ELR (cell line): Measurements from ENCODE around the gene ZC2HC1C.
"Not testable (repeated sequence)": the region's sequence is repeated elsewhere in the genome, so short reads cannot be mapped to it uniquely, and the experiment has no call there.

Experiments used
- DNase-seq: peaks from one replicate; pipeline ENCODE4 v3.0.0-alpha.2; 2015; ENCODE audit warnings: low read depth

ZC2HC1C gene

GRCh38 chr14:75094896-75095295 lies 25.5 kb downstream of the ZC2HC1C start:
- DNase-seq, result no peak

DNA sequence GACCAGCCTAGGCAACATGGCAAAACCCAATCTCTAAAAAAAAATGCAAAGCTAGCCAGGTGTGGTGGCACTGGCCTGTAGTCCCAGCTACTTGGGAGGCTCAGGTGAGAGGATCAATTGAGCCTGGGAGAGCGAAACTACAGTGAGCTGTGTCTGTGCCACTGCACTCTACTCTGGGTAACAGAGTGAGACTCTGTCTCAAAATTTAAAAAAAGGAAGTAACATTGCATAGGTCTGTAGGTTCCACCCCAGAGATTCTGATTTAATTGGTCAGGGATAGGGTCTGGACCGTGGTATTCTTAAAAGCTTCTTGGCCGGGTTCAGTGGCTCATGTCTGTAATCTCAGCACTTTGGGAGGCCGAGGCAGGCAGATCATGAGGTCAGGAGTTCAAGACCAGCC lies 26.2 kb downstream of the ZC2HC1C start:
- no peak for DNase-seq

DNA sequence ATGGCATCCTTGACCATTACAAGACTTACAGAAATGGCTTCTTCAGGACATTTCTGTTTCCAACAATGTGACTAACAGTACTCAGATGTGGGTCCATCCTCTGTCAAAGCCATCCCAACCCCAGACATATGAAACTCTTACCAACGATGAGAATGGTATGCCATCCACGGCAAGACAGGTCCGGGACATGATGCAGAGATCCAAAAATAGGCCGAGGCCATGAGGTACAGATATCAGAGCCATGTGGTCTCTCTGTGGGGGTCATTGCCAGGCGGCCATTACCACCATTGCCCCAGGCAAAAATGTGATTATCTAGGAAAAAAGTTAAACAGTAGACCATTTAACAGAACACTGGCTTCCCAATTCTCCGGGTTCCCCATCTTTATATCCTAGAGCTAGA lies 27.5 kb downstream of the ZC2HC1C start:
- DNase-seq, result no peak

GRCh38 chr14:75098212-75098611 lies 28.8 kb downstream of the ZC2HC1C start:
- no peak for DNase-seq

- DNase-seq, result no peak
Measured at GRCh38 chr14:75098682-75099081, 29.2 kb downstream of the ZC2HC1C start.

DNA sequence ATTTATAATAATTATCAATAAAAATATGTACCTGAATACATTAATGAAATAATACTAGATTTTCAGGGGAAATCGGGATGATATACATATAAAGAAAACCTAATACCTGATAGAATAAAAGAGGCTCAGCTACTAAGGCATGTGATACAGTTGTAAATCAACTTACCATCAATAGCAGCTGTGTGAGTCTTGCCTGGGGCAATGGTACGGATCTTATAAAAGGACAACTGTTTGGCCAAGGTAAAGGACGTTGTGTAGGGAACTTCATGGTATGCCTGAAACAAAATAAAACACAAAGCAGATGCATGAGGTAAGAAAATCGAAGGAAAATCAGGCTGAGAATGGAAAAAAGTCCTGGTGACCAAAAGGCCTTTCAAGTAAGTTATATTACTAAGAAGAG lies 32.0 kb downstream of the ZC2HC1C start:
- no peak for DNase-seq

GRCh38 chr14:75107186-75107585 lies 37.7 kb downstream of the ZC2HC1C start:
- DNase-seq, result no peak

GRCh38 chr14:75109877-75110276 lies 40.4 kb downstream of the ZC2HC1C start:
- DNase-seq, result no peak

DNA sequence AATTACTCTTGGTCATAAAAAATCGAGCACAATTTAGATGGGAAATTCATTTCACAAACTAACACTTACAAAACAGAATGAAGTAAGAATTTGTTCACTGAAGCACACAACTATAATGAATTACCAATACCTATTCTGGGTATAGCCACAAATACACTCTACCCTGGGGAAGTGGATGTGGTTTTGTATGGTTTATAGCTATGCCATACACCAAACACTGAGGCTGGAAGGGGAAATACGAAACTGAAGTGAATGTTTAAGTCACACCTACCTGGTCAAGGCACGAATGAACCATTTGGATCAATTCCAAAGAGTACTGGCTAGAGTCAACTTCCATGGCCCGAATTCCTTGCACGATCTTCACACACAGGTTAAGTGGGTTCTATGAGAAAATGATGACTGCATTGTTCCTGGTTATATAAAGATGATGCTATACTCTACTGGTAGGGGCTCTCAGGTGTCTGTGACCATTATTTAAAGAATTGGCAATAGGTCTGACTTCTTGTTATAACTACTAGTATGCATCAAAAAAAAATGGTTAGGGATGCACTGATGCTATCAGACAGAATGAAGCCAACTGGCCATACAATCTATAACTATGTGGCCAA lies 44.6 kb downstream of the ZC2HC1C start:
- no peak for DNase-seq

GRCh38 chr14:75119056-75119455 lies 49.6 kb downstream of the ZC2HC1C start:
- peak; percentile 60 for DNase-seq

- DNase-seq, result no peak
Measured at GRCh38 chr14:75120541-75121291, 51.3 kb downstream of the ZC2HC1C start.

GRCh38 chr14:75121552-75121951 lies 52.1 kb downstream of the ZC2HC1C start:
- no peak for DNase-seq

DNA sequence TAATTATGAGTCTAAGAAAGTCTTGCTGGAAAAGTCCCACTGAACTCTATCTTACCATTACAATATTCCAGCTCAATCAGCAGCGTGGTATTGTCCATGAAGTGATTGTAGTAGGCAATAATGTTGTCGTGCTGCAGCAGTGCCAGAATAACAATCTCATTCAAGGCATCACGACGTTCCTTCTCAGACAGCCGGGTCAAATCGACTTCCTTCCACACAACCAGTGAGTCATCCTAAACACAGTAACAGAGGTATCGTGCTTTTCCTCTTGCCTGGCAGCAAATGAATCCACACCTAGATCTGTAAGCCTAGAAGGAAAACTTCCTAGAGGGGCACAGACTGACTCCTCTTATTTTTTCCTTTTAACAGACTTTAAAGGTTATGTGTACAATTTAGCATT lies 54.5 kb downstream of the ZC2HC1C start:
- peak; percentile 91 for DNase-seq

DNA sequence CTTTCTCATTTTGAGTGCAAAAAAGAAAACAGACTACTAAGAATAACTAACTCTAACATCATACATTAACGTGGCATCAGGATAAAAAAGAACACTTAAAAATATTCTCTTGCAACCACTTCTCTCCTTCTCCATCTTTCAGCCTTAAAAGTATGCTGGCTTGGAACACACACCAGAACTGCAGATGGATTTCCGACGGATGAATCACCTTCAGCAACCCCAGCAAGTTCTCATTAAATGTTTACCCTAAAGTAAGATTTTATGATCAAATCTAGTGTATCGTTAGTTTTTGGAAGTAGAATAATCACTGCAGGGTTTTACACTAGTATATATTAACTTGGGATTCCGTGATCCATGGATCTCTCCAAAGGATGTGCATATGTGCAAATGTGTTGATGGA lies 56.2 kb downstream of the ZC2HC1C start:
- peak; percentile 74 for DNase-seq

GRCh38 chr14:75126121-75126544 lies 56.7 kb downstream of the ZC2HC1C start:
- peak; percentile 38 for DNase-seq

DNA sequence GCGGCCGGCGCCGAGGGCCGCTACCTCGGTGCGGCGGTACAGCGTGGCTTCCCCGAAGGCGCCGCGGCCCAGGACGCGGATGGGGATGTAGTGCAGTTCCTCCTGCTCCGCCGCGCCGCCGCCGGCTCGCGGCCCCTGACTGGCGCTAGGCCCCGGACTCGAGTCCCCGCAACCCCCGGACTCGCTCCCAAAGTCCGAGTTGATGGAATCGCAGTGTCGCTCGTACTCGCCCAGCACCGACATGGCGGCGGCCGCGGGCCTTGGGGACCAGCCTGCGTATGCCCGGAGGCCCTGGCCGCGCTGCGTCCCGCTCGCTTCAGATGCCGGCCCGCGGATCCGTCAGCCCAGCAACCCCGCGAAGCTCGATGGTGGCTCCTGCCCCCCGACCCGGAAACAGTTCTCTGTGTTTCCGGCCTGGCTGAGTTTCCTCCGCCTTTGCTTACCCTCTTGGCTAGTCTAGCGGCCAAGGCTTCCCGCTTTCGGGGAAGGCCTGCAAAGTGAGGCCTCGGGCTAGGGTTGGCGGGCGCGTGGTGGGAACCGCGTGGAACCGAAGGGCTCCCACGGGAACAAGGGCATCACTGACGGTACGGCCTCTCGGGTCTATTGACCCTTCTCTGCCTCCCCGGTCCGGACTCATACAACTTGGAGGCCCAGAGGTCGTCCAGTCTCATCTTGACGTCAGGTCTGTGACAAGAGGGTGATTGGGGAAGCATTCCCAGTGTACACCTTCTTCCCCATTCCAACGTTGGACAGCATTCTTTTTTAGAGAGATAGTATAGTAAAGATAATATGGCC lies 57.4 kb downstream of the ZC2HC1C start, which contains the start of gene NEK9:
Gene NEK9, minus strand, starts transcription at position 370 of the 795 bp plus-strand sequence. Its CDS starts 127 bp downstream, at position 243.
- DNase-seq, result peak; percentile 92

GRCh38 chr14:75127474-75127820 lies 58.0 kb downstream of the ZC2HC1C start:
- DNase-seq, result not testable (repeated sequence)

DNA sequence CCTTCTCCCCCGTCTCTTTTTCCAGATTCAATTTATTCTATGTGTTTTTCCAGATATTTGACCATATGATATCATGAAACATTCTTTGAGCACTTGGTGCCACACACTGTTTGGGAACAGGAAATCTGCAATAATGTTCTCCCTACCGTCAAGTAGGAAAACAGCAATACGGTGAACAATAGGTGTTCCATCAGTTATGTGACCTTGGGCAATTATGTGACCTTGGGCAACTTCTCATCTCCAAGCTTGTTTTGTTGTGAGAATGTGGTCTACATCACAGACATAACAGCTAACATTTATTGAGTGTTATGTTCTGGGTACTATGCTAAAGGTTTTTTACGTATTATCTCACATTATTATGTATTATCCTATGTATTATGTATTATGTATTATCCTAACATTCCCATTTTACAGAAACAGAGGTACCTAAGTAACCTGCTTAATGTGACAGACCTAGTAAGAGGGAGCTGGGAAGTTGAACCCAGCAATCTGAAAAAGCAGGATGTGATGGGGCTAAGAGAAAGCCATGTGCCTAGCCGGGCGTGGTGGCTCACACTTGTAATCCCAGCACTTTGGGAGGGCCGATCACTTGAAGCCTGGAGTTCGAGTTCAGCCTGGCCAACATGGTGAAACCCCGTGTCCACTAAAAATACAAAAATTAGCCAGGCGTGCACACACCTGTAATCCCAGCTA lies 58.6 kb downstream of the ZC2HC1C start:
- peak; percentile 6 for DNase-seq

DNA sequence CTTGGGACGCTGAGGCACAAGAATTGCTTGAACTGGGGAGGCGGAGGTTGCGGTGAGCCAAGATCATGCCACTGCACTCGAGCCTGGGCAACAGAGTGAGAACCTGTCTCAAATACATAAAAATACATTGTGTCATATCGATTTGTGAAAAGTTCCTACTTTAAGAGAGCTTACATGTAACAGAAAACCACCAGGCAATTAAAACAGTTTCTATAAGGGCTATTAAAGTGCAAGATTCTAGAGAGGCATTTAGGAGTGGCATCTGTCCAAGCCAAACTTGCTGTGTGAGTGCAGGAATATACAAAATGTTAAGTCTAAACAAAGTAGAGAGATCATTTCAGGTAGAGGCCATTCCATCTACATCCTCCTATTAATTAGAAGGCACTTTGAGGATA lies 59.2 kb downstream of the ZC2HC1C start:
- no peak for DNase-seq
